ENCODE results near the gene CELF6.

- no peak for TF ChIP-seq POLR2A (IDR thresholded peaks at IDR 0.05; ENCODE audit: borderline replicate concordance, extremely low read depth, insufficient read depth, insufficient read length)
- TF ChIP-seq REST (IDR thresholded peaks at IDR 0.05; ENCODE audit: low read depth), result peak; percentile 50
- no peak for TF ChIP-seq ZFX (IDR thresholded peaks at IDR 0.05)
Observed at GRCh38 chr15:72319360-72319984, 485 bp downstream of the CELF6 start.

Measured in HCT116 (cell line).